ENCODE data around the gene SPAG7. TPM values are rescaled to one million over a fixed set of nuclear protein-coding genes. Genes with fewer than 3 reads are reported as not detected.
A peak's percentile ranks its signal among the peaks of the same experiment; 100 is the strongest.

SPAG7 gene
- total RNA-seq, 1 donor from 2014 or later = 73.0 TPM

DNA sequence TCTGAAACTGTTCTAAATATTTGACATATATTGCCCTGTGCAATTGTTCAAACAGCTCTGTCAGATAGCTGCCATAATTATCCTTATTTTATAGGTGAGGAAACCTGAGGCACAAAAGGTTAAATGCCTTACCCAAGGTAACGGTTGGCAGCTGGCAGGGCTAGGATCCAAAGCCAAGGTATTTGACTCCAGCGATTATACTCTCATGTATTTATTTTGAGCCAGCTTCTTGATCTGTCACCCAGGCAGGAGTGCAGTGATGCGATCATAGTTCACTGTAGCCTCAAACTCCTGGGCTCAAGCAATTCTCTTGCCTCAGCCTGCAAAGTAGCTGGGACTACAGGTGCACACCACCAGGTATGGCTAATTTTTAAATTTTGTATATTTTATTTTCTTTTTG is 9.5 kb downstream of the SPAG7 start:
- Mint-ChIP-seq H3K27ac (ENCODE audit: unreplicated experiment) (no peak overlapping the region), H3K9me3 (ENCODE audit: low read depth) (no peaks in the 10 kb centered on the region), H3K27me3 (ENCODE audit: low read depth) (no peaks in the 10 kb centered on the region), H3K4me1 (ENCODE audit: low read depth) (peaks cover 10% of the 10 kb centered on the region), H3K4me3 (ENCODE audit: unreplicated experiment) (no peak overlapping the region), H3K36me3 (ENCODE audit: low read depth) (peaks cover 14% of the 10 kb centered on the region)
- no peak for TF ChIP-seq CTCF (IDR thresholded peaks at IDR 0.05)
- no peak for DNase-seq (ENCODE audit: low spot score)

- Mint-ChIP-seq H3K4me3 (ENCODE audit: unreplicated experiment) (no peak overlapping the region), H3K36me3 (ENCODE audit: low read depth) (peaks cover 14% of the 10 kb centered on the region), H3K27ac (ENCODE audit: unreplicated experiment) (no peak overlapping the region), H3K9me3 (ENCODE audit: low read depth) (no peaks in the 10 kb centered on the region), H3K27me3 (ENCODE audit: low read depth) (no peaks in the 10 kb centered on the region), H3K4me1 (ENCODE audit: low read depth) (peaks cover 20% of the 10 kb centered on the region)
- TF ChIP-seq CTCF (IDR thresholded peaks at IDR 0.05) = peak; percentile 24
- DNase-seq (ENCODE audit: low spot score) = no peak
These were observed 11.0 kb downstream of the SPAG7 start for GRCh38 chr17:4956493-4957061.

DNA sequence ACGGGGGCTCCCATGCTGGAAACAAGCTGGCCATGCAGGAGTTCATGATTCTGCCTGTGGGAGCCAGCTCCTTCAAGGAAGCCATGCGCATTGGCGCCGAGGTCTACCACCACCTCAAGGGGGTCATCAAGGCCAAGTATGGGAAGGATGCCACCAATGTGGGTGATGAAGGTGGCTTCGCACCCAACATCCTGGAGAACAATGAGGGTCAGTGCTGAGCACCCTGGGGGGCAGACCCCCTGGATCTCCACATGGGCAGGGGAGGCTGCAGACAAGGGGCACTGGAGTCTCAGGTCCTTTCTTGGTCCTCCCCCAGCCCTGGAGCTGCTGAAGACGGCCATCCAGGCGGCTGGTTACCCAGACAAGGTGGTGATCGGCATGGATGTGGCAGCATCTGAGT is 12.5 kb downstream of the SPAG7 start:
- H3K36me3 Mint-ChIP-seq (ENCODE audit: low read depth) = peaks cover 8% of the 10 kb centered on the region
- no peaks in the 10 kb centered on the region for H3K27me3 Mint-ChIP-seq (ENCODE audit: low read depth)
- no peak overlapping the region for H3K4me3 Mint-ChIP-seq (ENCODE audit: unreplicated experiment)
- H3K27ac Mint-ChIP-seq (ENCODE audit: unreplicated experiment) = no peak overlapping the region
- no peaks in the 10 kb centered on the region for H3K9me3 Mint-ChIP-seq (ENCODE audit: low read depth)
- H3K4me1 Mint-ChIP-seq (ENCODE audit: low read depth) = peaks cover 35% of the 10 kb centered on the region
- no peak for DNase-seq (ENCODE audit: low spot score)
- TF ChIP-seq CTCF (IDR thresholded peaks at IDR 0.05) = no peak

GRCh38 chr17:4953451-4953961 is 14.1 kb downstream of the SPAG7 start:
- no peaks in the 10 kb centered on the region for H3K27me3 Mint-ChIP-seq (ENCODE audit: low read depth)
- no peak for DNase-seq (ENCODE audit: low spot score)
- H3K27ac Mint-ChIP-seq (ENCODE audit: unreplicated experiment) = peak overlapping the region; percentile 88
- no peaks in the 10 kb centered on the region for H3K9me3 Mint-ChIP-seq (ENCODE audit: low read depth)
- no peak for TF ChIP-seq CTCF (IDR thresholded peaks at IDR 0.05)
- peaks cover 2% of the 10 kb centered on the region for H3K36me3 Mint-ChIP-seq (ENCODE audit: low read depth)
- peaks cover 38% of the 10 kb centered on the region for H3K4me1 Mint-ChIP-seq (ENCODE audit: low read depth)
- no peak overlapping the region for H3K4me3 Mint-ChIP-seq (ENCODE audit: unreplicated experiment)

GRCh38 chr17:4951486-4951885 is 16.1 kb downstream of the SPAG7 start:
- no peak for TF ChIP-seq CTCF (IDR thresholded peaks at IDR 0.05)
- H3K36me3 Mint-ChIP-seq (ENCODE audit: low read depth) = peaks cover 6% of the 10 kb centered on the region
- H3K4me3 Mint-ChIP-seq (ENCODE audit: unreplicated experiment) = no peak overlapping the region
- H3K9me3 Mint-ChIP-seq (ENCODE audit: low read depth) = no peaks in the 10 kb centered on the region
- H3K4me1 Mint-ChIP-seq (ENCODE audit: low read depth) = peaks cover 44% of the 10 kb centered on the region
- DNase-seq (ENCODE audit: low spot score) = no peak
- no peaks in the 10 kb centered on the region for H3K27me3 Mint-ChIP-seq (ENCODE audit: low read depth)
- H3K27ac Mint-ChIP-seq (ENCODE audit: unreplicated experiment) = no peak overlapping the region

Data from chondrocyte (in vitro differentiated cells).